Measurements from ENCODE around the gene FYCO1. TPM values are rescaled to one million over a fixed set of nuclear protein-coding genes. Genes with fewer than 3 reads are reported as not detected.

FYCO1 gene
- total and polyA plus RNA-seq, 10 donors, result 5.2 to 40.1 (median 30.5) TPM

DNA sequence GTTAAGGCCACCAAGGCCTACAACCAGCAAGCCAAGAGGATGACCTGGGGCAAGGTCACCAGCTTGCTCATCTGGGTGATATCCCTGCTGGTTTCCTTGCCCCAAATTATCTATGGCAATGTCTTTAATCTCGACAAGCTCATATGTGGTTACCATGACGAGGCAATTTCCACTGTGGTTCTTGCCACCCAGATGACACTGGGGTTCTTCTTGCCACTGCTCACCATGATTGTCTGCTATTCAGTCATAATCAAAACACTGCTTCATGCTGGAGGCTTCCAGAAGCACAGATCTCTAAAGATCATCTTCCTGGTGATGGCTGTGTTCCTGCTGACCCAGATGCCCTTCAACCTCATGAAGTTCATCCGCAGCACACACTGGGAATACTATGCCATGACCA lies 48.7 kb downstream of the FYCO1 start:
- DNase-seq, result no peak
- Histone ChIP-seq H3K4me3 (peak overlapping the region in 2 of 8 donors; percentile 8 to 60), H3K27ac (peak overlapping the region in 5 of 8 donors; percentile 10 to 89 (median 75)), H3K36me3 (peaks cover 0 to 86% (median 55%) of the 10 kb centered on the region in 6 donors), H3K4me1 (peaks cover 0 to 52% (median 10%) of the 10 kb centered on the region in 6 donors), H3K27me3 (replicated peaks in 1 of 7) (no peaks in the 10 kb centered on the region), H3K9me3 (no peaks in the 10 kb centered on the region)
- intact Hi-C loops (cut with DNase I; ENCODE audit: low total_unique reads), result no loop called here
- WGBS, 5 donors, result 66 to 79% (median 74%) methylated on average over 3 of the region's 3 CpGs
- TF ChIP-seq, protein P1, sequence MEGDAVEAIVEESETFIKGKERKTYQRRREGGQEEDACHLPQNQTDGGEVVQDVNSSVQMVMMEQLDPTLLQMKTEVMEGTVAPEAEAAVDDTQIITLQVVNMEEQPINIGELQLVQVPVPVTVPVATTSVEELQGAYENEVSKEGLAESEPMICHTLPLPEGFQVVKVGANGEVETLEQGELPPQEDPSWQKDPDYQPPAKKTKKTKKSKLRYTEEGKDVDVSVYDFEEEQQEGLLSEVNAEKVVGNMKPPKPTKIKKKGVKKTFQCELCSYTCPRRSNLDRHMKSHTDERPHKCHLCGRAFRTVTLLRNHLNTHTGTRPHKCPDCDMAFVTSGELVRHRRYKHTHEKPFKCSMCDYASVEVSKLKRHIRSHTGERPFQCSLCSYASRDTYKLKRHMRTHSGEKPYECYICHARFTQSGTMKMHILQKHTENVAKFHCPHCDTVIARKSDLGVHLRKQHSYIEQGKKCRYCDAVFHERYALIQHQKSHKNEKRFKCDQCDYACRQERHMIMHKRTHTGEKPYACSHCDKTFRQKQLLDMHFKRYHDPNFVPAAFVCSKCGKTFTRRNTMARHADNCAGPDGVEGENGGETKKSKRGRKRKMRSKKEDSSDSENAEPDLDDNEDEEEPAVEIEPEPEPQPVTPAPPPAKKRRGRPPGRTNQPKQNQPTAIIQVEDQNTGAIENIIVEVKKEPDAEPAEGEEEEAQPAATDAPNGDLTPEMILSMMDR (IDR thresholded peaks at IDR 0.05 in 8 of 11, conservative IDR thresholded peaks at IDR 0.05 in 3 of 11), result no peak
- no peak for TF ChIP-seq POLR2AphosphoS5 (IDR thresholded peaks at IDR 0.05)
- no peak for TF ChIP-seq POLR2A (IDR thresholded peaks at IDR 0.05)

DNA sequence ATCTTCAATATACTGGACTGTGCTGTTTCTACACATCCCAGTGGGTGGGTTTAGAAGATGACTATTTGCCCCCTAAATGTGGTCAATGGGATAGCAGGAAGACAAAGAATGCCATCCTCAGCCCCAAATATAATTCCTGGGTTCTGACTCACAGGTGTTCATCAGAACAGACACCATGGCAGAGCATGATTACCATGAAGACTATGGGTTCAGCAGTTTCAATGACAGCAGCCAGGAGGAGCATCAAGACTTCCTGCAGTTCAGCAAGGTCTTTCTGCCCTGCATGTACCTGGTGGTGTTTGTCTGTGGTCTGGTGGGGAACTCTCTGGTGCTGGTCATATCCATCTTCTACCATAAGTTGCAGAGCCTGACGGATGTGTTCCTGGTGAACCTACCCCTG lies 49.3 kb downstream of the FYCO1 start:
- peak overlapping the region in 2 of 8 donors; percentile 8 to 60 for H3K4me3 ChIP-seq
- no peaks in the 10 kb centered on the region for H3K27me3 ChIP-seq (replicated peaks in 1 of 7)
- no peaks in the 10 kb centered on the region for H3K9me3 ChIP-seq
- H3K36me3 ChIP-seq, result peaks cover 0 to 81% (median 49%) of the 10 kb centered on the region in 6 donors
- intact Hi-C loops (cut with DNase I; ENCODE audit: low total_unique reads), result no loop called here
- H3K27ac ChIP-seq, result peak overlapping the region in 4 of 8 donors; percentile 32 to 89 (median 77)
- no peak for DNase-seq
- WGBS, 5 donors, result 80 to 100% (median 94%) methylated on average over 1 of the region's 1 CpG
- no peak for TF ChIP-seq POLR2A (IDR thresholded peaks at IDR 0.05)
- TF ChIP-seq, protein P1 (IDR thresholded peaks at IDR 0.05 in 8 of 11, conservative IDR thresholded peaks at IDR 0.05 in 3 of 11), result peak in 6 of 11 experiments; percentile 7 to 51 (median 20)
- peak in 1 of 3 donors; percentile 5 for TF ChIP-seq POLR2AphosphoS5 (IDR thresholded peaks at IDR 0.05)
- peaks cover 0 to 50% (median 11%) of the 10 kb centered on the region in 6 donors for H3K4me1 ChIP-seq

DNA sequence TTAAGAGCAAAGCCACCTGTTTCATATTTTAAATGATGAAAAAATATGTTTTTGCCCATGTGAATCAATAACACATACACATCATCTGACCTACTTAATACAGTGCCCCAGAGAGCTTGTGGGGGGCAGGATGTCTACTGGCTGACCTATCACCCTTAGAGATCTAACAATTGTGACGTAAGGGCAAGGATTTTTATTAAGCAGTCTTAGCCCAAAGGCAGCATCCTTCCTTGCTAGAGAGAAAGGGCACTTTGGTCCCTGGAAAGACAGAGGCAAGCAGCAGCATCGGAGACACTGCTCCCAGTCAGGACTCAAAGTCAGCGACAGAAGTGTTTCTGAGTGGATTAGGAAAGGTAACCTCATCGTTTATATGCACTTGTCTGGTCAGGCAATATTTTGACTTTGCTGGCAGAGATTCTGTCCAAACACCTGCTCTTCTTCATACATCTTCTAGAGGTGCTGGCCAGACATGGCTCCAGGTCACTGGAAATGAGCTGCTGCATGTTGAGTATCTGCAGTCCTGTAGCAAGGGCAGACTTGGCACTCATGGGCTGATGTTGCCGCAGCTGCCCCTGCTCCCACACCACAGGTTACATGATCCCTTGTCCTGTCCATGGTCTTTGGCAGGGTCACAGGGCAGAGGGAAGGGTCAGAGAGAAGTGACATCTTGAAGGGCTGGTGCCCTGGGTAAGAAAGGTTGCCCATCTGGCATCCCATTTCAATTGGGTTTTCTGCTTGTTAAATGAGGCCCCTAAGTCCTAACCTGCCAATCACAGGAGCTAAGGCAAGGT lies 50.6 kb downstream of the FYCO1 start:
- 84 to 91% (median 88%) methylated on average over 4 to 5 of the region's 5 CpGs for WGBS, 5 donors
- H3K9me3 ChIP-seq, result no peaks in the 10 kb centered on the region
- H3K4me1 ChIP-seq, result peaks cover 0 to 38% (median 9%) of the 10 kb centered on the region in 6 donors
- no peak for DNase-seq
- TF ChIP-seq, protein P1 (IDR thresholded peaks at IDR 0.05 in 8 of 11, conservative IDR thresholded peaks at IDR 0.05 in 3 of 11), result no peak
- TF ChIP-seq POLR2AphosphoS5 (IDR thresholded peaks at IDR 0.05), result peak in 1 of 3 donors; percentile 81
- H3K27me3 ChIP-seq (replicated peaks in 1 of 7), result no peaks in the 10 kb centered on the region
- H3K4me3 ChIP-seq, result peak overlapping the region in 4 of 8 donors; percentile 2 to 60 (median 22)
- H3K36me3 ChIP-seq, result peaks cover 0 to 76% (median 38%) of the 10 kb centered on the region in 6 donors
- intact Hi-C loops (cut with DNase I; ENCODE audit: low total_unique reads), result no loop called here
- peak overlapping the region in 7 of 8 donors; percentile 3 to 89 (median 44) for H3K27ac ChIP-seq

DNA sequence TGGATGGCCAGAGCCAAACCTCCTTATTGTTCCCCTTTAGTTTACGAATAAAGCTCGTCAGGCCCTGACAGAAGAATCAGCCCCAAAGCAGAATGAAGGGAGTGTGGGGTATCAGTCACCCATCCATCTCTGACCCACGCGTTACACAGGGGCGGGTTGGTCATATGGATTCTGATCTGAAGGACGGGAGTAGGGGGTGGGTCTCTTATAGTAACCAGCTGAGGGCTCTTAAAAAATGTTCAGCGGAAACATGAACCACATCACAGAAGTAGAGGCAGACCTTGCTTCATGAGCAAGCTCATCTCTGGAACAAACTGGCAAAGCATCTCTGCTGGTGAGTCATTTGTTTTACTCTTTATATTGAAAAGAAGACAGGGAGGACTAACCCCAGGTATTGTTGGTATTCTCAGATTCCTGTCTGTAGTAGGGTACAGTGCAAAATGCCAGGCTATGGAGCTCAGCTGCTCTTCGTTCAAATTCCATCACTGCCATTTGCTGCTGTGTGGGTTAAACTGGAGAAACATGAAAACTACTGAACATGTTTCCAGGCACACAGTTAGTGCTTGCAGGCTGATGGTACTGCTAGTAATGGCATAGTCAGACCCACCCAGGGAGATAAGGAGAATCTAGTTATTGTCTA lies 52.3 kb downstream of the FYCO1 start, which contains the start of gene CXCR6:
TSS of gene CXCR6 (plus strand) at position 258 of the 640 bp plus-strand sequence. CDS start 3,018 bp downstream, outside the sequence.
- H3K36me3 ChIP-seq, result peaks cover 0 to 62% (median 21%) of the 10 kb centered on the region in 6 donors
- no peaks in the 10 kb centered on the region for H3K9me3 ChIP-seq
- WGBS, 5 donors, result 83 to 95% (median 87%) methylated on average over 8 of the region's 8 CpGs
- peak within 1 kb of the TSS; percentile 14 to 89 (median 38) for H3K27ac ChIP-seq
- intact Hi-C loops (cut with DNase I; ENCODE audit: low total_unique reads), result no loop called here
- no peak for DNase-seq
- H3K4me1 ChIP-seq, result peaks cover 0 to 45% (median 20%) of the 10 kb centered on the region in 6 donors
- TF ChIP-seq, protein P1 (IDR thresholded peaks at IDR 0.05 in 8 of 11, conservative IDR thresholded peaks at IDR 0.05 in 3 of 11), result no peak
- TF ChIP-seq POLR2A (IDR thresholded peaks at IDR 0.05) (no peak), POLR2AphosphoS5 (IDR thresholded peaks at IDR 0.05) (peak in 1 of 3 donors; percentile 53)
- H3K27me3 ChIP-seq (replicated peaks in 1 of 7), result no peaks in the 10 kb centered on the region
- H3K4me3 ChIP-seq, result peak within 1 kb of the TSS in 6 of 8 donors; percentile 0 to 60 (median 13)
